ENCODE measurements around the gene SMCR8. TPM values are rescaled to one million over a fixed set of nuclear protein-coding genes. Genes with fewer than 3 reads are reported as not detected.

Gene SMCR8
- 12.3 and 15.3 TPM in 2 replicates for total RNA-seq

GRCh38 chr17:18314731-18315561 is at the start of gene SMCR8, which contains the start of gene TOP3A:
Gene SMCR8 (plus strand): TSS chr17:18315293. CDS start chr17:18315790, 497 bp downstream.
Gene TOP3A (minus strand): TSS chr17:18314994. CDS start chr17:18314778, 216 bp downstream.

GRCh38 chr17:18363101-18364049 is 48.3 kb downstream of the SMCR8 start, which contains the start of gene SHMT1:
Gene SHMT1 (minus strand): TSS chr17:18363550. CDS start chr17:18355981, 7,569 bp downstream.

Other genes with a start within 250 kb of the SMCR8 start
- 36.4 and 49.4 TPM in 2 replicates for gene DRG2, start 227.3 kb upstream of the SMCR8 start, total RNA-seq
- 0.15 TPM in 1 of 2 replicates, not detected in the other for gene MYO15A, start 206.5 kb upstream of the SMCR8 start, total RNA-seq
- 80.9 and 83.4 TPM in 2 replicates for gene ALKBH5, start 131.5 kb upstream of the SMCR8 start, total RNA-seq
- gene LLGL1, start 89.7 kb upstream of the SMCR8 start, total RNA-seq, result 29.3 and 30.2 TPM in 2 replicates
- gene FLII, start 56.6 kb upstream of the SMCR8 start, total RNA-seq, result 318 and 345 TPM in 2 replicates
- 9.0 and 11.4 TPM in 2 replicates for gene MIEF2, start 54.6 kb upstream of the SMCR8 start, total RNA-seq
- 32.5 and 36.9 TPM in 2 replicates for gene TOP3A, start 299 bp upstream of the SMCR8 start, total RNA-seq
- 12.7 and 21.1 TPM in 2 replicates for gene SHMT1, start 48.3 kb downstream of the SMCR8 start, total RNA-seq
- gene EVPLL, start 62.5 kb downstream of the SMCR8 start, total RNA-seq, result not detected in 2 replicates
- gene LGALS9C, start 161.5 kb downstream of the SMCR8 start, total RNA-seq, result not detected in 2 replicates